ENCODE measurements around the gene AMH.

- TF ChIP-seq EZH2phosphoT487 (IDR thresholded peaks at IDR 0.05): no peak
- TF ChIP-seq EZH2 (IDR thresholded peaks at IDR 0.05): no peak
- TF ChIP-seq CTCF (IDR thresholded peaks at IDR 0.05): no peak
Observed at GRCh38 chr19:2251106-2252054, 2.3 kb downstream of the AMH start.
